Right renal cortex interstitium (tissue), 3 donors: Measurements from ENCODE around the gene SLC44A2. TPM values are rescaled to one million over a fixed set of nuclear protein-coding genes. Genes with fewer than 3 reads are reported as not detected.

Experiments used
- DNase-seq, 3 donors: peaks; one replicate each; pipeline ENCODE4 v3.0.0-alpha.2; 2013; ENCODE audit warnings: low read depth in 3 of 3, low spot score in 2 of 3
- polyA plus RNA-seq, 3 donors: library from polyadenylated mRNA; unstranded; fragments of 120-200 nt; gene quantifications; one replicate each; pipeline ENCODE4 v1.2.1, GENCODE V29; 2013; ENCODE audit not compliant: insufficient read length in 3 of 3

The SLC44A2 gene
- polyA plus RNA-seq = 100 to 1,000 TPM; 191 to 213 (median 201) TPM

DNA sequence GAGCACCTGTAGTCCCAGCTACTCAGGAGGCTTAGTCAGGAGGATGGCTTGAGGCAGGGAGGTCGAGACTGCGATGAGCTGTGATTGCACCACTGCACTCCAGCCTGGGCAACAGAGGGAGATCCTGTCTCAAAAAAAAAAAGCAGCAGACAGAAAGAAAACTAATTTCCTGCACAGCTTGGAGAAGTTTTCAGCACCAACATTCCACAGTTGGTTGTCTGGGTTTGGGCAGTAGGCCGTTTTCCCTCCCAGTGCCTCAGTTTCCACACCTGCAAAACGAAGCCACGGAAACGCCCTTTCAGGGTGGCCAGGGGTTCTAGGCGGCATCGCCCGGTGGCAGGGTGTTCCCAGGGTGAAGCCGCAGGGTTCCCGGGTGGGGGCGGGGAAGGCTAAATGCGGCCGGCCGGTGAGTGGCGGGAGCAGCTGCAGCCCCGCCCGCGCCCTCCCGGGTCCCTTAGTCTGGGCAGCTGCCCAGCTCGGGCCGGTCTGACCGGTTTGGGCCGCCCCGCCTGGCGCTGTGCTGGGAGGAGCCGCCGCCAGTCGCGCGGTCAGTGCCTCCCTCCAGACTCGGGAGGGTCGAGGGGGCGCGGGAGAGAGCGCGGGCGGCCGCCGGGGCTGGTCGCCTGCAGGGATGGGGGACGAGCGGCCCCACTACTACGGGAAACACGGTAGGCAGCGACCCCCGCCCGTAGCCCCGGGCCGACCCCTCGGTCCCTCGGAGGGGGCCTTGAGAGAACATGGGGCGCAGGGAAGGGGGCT lies at the start of gene SLC44A2:
TSS of gene SLC44A2 (plus strand) at position 551 of the 759 bp plus-strand sequence. CDS start at position 632, 81 bp downstream.
- DNase-seq = peak in 1 of 3 donors; percentile 77

- DNase-seq = no peak
These were observed 47.4 kb upstream of the SLC44A2 start for GRCh38 chr19:10577951-10578350.

DNA sequence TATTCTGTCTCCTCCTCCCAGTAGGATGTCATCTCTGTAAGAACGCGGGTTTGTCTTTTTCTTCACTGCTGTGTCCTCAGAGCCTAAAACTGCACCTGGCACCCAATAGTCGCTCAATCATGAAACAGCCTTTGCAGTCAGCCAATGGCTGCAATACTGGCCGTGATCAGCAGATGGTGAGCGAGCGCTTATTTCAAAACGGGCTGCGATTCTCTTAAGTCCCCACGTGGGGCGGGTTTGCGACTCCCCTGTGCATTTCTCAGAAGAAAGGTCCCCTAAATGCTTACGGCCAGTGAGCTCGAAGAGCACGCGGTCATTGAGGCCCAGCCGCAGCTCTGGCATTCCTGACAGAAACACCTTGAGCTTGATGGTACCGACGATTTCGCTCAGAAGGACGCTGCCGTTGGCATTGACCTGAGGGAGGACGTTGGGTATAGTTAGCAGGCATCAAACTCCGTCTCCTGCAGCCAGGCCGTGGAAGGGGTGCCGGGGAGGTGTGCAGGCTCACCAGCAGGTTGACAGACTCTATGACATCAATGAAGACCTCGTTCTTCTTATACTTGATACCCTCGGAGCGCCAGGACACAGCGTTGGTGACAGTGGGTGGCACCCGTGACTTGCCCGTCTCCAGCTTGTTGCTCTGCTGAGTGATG lies 44.2 kb upstream of the SLC44A2 start:
- DNase-seq = peak in 1 of 3 donors; percentile 84

GRCh38 chr19:10582091-10582490 lies 43.3 kb upstream of the SLC44A2 start:
- no peak for DNase-seq

- no peak for DNase-seq
These were observed 42.1 kb upstream of the SLC44A2 start for GRCh38 chr19:10583036-10583776.

GRCh38 chr19:10586396-10586795 lies 39.0 kb upstream of the SLC44A2 start:
- no peak for DNase-seq

DNA sequence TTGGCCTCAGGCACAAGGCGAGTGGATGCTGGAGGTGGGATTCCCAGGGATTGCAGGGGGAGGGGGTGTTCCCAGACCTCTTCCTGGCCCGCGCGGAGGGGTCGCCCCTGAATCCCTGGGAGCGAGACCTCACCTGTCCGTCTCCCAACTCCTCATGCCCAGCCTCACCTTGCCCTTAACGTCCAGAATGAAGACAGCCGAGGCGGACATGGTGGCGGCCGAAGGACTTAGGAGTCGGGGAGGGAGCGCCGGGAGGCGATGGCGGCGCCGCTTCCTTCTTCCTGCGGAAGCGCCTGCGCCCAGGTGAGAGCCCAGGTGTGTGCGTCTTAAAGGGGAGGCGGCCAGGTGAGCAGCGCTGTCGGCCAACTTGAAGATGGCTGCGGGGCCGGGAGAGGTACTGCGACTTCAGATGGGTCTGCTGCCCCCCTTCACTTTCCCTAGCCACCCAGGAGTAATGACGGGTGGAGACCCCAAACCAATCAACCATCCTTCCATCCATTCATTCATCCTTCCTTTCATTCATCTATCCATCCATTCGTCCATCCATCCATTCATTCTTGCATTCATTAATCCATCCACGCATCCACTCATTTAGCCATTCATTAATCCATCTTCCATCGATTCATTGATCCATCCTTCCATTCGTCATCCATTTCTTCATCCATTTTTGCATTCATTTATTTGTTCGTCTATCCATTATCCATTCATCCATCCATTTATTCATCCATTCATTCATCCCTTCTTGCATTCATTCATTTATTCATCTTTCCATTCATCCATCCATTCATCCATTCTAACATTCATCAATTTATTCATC lies 38.1 kb upstream of the SLC44A2 start, which contains the start of gene AP1M2:
TSS of gene AP1M2 (minus strand) at position 291 of the 817 bp plus-strand sequence. CDS start at position 210, 81 bp downstream.
- DNase-seq = no peak

DNA sequence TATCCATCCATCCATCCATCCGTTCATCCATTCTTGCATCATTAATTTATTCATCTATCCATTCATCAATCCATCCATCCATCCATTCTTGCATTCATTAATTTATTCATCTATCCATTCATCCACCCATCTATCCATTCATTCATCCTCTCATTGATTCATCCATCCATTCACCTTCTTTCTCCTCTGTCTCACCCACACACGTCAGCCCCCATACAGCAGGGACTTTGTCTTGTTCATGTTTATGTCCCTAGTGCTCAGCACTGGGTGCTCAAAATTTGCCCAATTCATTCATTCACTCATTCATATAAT lies 37.6 kb upstream of the SLC44A2 start:
- DNase-seq = no peak

- no peak for DNase-seq
These were observed 32.2 kb upstream of the SLC44A2 start for GRCh38 chr19:10593148-10593547.

DNA sequence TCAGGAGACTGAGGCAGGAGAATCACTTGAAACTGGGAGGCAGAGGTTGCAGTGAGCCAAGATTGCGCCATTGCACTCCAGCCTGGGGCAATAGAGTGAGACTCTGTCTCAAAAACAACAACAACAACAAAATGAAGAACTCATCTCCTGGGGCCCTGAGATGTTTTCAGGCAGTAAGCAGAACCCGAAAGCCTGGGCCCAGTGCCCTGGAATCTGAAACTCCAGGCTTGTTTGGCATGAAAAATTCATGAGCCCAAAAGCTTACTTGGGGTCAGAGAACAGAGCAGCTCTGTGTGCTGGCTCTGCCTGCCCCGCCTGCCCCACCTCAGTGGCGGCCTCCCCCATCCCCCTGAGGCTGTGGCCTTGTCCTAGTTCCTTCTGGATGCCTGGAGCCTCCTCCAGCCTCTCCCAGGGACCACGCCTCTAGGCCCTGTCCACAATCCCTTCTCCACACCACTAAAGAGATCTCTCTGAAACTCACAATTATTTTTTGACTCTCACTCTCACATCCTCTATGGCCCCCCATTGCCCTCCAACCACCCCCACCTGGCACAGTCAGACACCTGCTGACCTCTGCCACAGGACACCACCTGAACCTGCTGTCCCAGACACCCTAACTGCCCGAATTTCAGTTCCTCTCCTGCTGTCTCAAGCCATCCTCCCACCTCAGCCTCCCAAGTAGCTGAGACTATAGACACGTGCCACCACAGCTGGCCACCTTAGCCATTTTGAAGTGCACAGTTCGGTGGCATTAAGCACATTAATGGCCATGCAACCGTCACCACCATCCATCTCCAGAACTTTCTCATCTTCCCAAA lies 31.3 kb upstream of the SLC44A2 start:
- no peak for DNase-seq

- DNase-seq = no peak
These were observed 25.2 kb upstream of the SLC44A2 start for GRCh38 chr19:10600149-10600548.

DNA sequence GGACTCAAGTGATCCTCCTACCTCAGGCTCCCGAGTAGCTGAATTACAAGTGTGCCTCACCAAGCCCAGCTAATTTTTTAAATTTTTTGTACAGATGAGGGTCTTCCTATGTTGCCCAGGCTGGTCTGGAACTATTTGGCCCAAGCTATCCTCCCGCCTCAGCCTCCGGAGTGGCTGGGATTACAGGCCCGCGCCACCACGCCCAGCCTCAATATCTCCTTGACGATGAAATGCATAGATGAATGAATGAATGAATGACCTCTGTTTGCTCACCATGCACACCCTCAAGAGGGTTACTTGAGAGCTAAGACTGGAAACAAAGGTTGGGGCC lies 23.4 kb upstream of the SLC44A2 start:
- no peak for DNase-seq

DNA sequence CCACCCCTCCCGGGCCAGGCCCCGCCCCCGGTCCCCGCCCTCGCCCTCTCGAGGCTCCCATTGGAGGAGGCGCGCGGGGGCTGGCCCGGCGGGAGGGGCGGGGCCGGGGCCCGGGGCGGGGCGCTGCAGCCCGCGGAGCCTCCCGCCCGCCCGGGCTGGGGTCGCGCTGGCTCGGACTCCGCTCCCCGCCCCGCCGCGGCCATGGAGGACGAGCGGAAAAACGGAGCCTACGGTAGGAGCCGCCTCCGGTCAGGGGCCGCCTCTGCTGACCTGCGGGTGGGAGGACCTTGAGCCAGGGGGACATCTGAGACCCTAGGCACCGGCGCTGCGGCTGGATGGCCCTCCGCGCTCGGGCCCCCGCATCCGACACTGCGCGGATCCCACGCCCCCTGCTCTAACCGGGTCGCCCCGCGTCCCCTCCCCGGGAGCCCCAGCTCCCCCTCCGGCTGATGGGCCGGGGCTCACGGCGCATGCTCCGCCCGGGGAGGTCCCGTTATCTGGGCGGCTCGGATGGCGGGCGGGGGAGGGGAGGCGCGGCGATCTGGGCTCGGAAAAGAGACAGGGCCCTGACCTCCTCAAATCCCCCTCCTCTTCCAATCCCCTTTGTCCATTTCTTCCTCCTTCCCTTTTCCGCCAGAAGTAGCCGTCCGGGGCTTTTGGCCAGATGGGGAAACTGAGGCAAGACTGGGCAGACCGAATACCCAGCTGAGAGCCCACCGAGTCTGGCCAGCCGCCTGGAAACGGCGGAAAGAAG lies 22.8 kb upstream of the SLC44A2 start:
- peak in 2 of 3 donors; percentile 49 for DNase-seq

GRCh38 chr19:10603084-10603872 lies 22.1 kb upstream of the SLC44A2 start:
- no peak for DNase-seq

GRCh38 chr19:10603873-10604459 lies 21.4 kb upstream of the SLC44A2 start:
- no peak for DNase-seq

GRCh38 chr19:10604460-10604980 lies 20.8 kb upstream of the SLC44A2 start:
- no peak for DNase-seq

DNA sequence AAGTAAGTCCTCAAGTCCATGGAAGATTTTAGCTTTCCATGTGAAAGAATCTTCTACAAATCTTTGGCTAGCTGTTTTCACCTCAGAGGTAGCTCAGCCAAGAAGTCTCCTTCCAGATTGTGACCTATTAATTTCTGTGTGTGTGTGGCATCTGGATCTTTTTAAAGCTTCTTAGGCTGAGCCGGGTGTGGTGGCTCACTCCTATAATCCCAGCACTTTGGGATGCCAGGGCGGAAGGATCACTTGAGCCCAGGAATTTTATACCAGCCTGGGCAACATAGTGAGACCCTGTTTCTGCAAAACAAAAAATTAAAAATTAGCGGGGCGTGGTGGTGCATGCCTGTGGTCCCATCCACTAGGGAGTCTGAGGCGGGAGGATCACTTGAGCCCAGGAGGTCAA lies 13.4 kb upstream of the SLC44A2 start:
- no peak for DNase-seq
